Smooth muscle cell of trachea (primary cell): Measurements from ENCODE around the gene TTC36. TPM values are rescaled to one million over a fixed set of nuclear protein-coding genes. Genes with fewer than 3 reads are reported as not detected.

Source experiments
- total RNA-seq: library from RNA; depleted of rRNA; stranded (reverse); fragments of >200 nt; gene quantifications from 2 replicates; pipeline ENCODE4 v1.2.1, GENCODE V29; 2014

Gene TTC36, protein sequence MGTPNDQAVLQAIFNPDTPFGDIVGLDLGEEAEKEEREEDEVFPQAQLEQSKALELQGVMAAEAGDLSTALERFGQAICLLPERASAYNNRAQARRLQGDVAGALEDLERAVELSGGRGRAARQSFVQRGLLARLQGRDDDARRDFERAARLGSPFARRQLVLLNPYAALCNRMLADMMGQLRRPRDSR
- total RNA-seq = 0.15 and 1.3 TPM in 2 replicates

DNA sequence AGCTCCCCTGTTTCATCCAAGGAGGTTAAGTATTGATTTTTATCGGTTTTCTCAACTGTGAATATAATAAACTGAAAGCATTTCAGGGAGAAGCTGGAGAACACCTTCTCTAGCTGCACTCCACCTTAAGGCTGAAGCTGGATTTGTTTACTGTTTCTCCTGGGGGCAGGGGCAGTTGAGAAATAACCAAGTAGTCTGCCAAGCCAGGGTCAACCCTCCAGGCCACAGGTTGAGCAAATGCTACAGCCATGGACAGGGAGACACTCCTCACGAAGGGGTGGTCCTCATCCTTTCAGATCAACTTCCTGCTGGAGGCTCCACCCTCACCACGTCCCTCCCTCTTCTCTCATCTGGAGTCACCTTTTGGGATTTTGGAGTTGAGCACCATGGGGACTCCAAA is at the start of gene TTC36:
TSS of gene TTC36 (plus strand) at position 366 of the 400 bp plus-strand sequence. CDS start at position 387, 21 bp downstream.

DNA sequence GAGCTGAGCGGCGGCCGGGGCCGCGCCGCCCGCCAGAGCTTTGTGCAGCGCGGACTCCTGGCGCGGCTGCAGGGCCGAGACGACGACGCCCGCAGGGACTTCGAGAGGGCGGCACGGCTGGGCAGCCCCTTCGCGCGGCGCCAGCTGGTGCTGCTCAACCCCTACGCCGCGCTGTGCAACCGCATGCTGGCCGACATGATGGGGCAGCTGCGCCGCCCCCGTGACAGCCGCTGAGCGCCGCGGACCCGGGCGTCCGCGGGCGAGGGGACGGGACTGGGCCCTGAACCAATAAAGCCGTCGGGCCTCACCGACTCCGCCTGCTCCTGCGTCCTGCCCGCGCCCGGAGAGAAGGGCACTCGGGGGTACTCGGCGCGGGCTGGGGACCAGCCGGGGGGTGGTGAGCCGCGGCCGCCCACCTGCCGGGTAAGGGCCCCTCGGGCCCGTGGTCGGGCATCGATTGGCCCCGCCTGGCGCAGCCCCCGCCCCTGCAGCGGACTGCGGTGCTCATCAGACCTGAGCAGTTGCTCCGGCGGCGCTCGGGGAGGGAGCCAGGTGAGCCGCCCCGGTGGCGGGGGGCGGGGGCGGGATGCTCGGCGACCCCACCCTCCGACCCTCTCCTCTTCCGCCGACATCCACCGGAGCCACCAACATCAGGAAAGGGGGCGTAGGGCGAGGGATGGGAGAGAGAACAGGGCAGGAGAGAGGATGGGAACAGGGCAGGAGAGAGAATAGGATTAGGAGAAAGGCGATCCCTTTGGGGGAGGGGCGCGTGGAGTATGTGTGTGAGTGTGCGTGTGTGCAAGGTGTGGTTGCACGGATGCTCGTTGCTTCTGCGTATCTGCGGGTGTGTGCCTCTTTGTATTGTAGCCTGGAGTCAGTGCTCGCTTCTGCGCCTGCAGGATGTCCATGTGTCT is 3.7 kb downstream of the TTC36 start, which contains the start of gene TMEM25:
TSS of gene TMEM25 (plus strand) at position 510 of the 914 bp plus-strand sequence. CDS start 610 bp downstream, outside the sequence.

DNA sequence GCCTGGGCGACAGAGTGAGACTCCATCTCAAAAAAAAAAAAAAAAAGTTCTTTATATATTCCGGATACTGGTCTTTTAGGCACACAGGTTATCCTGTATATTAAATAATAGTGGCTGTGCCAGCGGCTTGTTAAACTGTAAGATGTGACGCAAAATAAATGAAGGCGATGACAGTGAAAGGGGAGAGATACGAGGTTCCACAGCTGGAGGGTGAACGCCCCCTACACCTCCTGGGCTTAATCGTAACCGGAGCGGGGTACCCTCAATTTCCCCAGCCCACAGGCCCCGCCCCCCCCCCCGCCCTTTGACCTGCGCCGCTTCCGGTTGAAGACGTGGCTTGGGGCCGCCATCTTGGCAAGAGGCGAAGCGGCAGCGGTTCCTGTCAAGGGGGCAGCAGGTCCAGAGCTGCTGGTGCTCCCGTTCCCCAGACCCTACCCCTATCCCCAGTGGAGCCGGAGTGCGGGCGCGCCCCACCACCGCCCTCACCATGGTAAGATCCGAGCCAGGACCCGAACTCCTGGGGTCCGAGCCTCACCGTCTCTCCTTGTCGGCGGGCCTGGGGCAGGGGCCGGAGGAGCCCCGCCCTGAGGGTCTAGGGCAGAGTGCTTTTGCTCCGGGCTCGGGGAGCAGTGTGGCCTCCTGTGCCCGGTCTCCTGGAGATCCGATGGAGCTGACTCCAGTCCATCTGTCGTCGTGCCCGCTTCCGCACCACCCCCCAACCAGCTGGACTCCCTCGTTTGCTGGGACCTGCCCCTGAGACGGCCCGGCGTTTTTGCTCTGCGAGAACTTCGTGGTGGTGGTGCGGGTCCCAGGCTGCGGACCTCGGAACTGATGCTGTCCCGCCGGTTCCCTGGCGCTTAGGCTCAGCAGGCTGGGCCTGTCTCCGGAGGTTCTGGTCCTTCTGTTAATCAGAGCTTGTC is 45.0 kb downstream of the TTC36 start, which contains the start of gene ARCN1:
TSS of gene ARCN1 (plus strand) at position 349 of the 920 bp plus-strand sequence. CDS start at position 488, 139 bp downstream.

Other genes starting within 250 kb of the TTC36 start
- not detected in 2 replicates for gene CD3E, start 222.7 kb upstream of the TTC36 start, total RNA-seq
- not detected in 2 replicates for gene CD3D, start 184.8 kb upstream of the TTC36 start, total RNA-seq
- not detected in 2 replicates for gene CD3G, start 183.1 kb upstream of the TTC36 start, total RNA-seq
- 47.6 and 48.0 TPM in 2 replicates for gene UBE4A, start 167.9 kb upstream of the TTC36 start, total RNA-seq
- 21.0 and 34.8 TPM in 2 replicates for gene ATP5MG, start 125.9 kb upstream of the TTC36 start, total RNA-seq
- gene KMT2A, start 91.0 kb upstream of the TTC36 start, total RNA-seq = 30.3 and 48.0 TPM in 2 replicates
- gene TMEM25, start 3.7 kb downstream of the TTC36 start, total RNA-seq = 8.6 and 22.7 TPM in 2 replicates
- 33.6 and 36.8 TPM in 2 replicates for gene IFT46, start 38.5 kb downstream of the TTC36 start, total RNA-seq
- 138 and 147 TPM in 2 replicates for gene ARCN1, start 44.9 kb downstream of the TTC36 start, total RNA-seq
- gene PHLDB1, start 80.1 kb downstream of the TTC36 start, total RNA-seq = 77.2 and 103 TPM in 2 replicates
- gene TREH, start 152.2 kb downstream of the TTC36 start, total RNA-seq = not detected in 2 replicates